Stimulated activated CD4-positive, alpha-beta T cell treated with anti-CD3 and anti-CD28 coated beads, Interleukin-12 subunit alpha, Interleukin-12 subunit beta, amount 100 ng/mL, for 48 hours (primary cell): ENCODE measurements around the gene NLRP10.
A peak's percentile ranks its signal among the peaks of the same experiment; 100 is the strongest.

Experiments used
- DNase-seq, 3 donors: peaks; one replicate each; pipeline ENCODE4 v3.0.0-alpha.2; 2020; ENCODE audit warnings: low read depth in 2 of 3, low spot score in 1 of 3

The NLRP10 gene

GRCh38 chr11:7977232-7977917, 12.1 kb upstream of the NLRP10 start:
- DNase-seq: no peak

DNA sequence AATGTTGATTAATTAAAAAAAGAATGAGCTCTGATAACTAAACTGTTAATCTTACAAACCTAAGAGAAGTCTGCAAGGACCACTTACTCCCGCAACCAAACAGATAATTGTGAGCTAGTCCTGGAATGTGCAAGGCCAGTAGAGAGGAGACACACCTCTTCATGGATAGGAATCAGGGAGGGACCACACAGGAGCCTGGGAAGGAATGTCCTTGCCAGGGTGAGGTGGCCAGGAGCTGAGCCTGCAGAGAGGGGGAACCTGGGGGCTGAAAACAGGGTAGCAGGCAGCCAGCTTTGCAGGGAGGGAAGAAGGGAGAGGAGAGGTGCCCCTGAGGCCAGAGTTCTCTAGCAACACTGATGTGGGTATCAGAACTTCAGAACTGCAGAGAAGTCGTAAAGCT, 9.4 kb upstream of the NLRP10 start:
- no peak for DNase-seq

- no peak for DNase-seq
Observed at GRCh38 chr11:7973011-7973410, 7.8 kb upstream of the NLRP10 start.

DNA sequence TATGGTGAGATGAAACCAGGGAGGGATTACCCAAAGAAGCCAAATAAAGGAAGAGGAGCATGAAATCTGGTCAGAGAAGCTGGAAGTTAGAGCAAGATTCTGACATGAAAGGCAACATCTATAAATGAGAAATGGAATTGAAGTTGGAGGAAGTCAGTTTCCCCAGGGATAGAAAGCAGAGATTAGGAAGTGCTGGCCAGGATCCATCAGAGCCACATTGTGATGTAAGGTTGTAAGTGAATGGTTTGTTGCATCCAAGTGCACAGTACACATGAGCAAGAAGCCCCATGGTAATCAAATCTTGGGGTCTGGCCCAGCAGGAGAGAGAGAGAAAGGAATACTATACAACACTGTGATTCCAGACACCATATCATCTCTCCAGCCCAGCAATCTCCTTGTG, 6.6 kb upstream of the NLRP10 start:
- DNase-seq: no peak

GRCh38 chr11:7969756-7970646, 4.8 kb upstream of the NLRP10 start:
- no peak for DNase-seq

DNA sequence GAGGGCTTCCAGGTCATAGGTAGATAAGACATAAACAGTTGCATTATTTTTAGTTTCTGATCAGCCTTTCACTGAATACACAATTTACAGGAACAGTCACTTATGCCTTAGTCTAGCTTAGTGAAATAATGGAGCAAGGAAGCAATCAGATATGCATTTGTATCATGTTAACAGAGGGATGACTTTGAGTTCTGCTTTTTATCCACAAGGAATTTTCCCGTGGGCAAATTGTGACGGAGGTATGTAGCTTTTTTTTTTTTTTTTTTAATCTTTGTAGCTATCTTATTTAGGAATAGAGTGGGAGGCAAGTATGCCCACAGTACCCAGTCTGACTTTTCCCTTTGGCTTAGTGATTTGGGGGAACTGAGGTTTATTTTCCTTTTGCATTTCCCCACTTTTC, 3.4 kb upstream of the NLRP10 start:
- DNase-seq: no peak

DNA sequence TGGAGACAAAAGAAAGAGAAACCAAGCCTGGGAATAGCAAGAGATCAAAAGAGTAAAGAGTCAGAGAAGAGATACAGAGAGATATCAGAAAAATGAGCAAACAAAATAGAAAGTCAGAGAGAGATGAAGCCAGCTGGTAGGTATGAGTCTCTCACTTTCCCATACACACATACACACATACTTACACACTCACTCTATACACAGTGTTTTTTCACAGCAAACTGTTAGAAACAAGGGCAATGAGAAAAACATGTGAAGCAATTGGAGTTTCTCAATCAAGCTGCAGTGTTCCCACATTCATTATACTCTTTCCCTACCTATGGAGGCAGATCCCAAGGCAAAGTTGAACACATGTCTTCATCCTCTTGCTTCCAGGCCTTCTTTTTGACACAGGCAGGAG, 2.6 kb upstream of the NLRP10 start:
- DNase-seq: no peak

DNA sequence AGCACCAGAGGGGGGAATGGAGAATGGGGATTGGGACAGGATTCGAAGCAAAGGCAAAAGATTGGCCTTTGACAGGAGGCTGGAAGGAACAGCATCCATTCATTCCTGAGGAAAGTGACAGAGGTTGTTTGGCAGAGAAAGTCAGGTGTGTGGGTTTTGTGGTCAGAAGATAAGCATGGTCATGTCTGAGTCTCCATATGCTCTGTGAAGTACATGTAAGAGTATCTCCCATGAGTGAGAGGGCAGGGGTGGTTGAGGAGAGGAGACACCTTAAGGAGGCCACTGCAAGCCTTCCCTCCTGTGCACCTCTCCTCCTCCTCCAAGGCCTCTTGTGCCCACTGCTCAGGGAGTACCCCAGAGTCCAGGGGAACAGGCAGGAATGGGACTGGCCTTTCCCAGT, 1.9 kb upstream of the NLRP10 start:
- no peak for DNase-seq

DNA sequence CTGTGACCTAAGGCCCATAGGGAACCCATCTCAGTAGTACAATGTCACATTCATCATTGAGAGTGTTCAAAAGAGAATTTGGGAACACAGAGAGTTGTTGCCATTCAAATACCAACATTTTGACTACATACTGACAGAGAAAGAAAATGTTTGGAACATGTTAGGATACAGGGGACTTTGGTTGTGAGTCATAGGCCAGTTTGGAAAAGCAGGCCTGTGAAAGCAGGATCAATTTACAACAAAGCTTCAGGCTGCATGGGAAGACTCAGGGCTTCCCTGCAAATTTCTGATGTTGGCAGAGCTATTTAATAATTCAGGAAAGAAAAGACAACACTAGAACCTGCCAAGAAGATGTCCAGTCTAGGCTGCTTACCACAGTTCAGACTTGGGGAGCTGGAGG, 374 bp downstream of the NLRP10 start:
- DNase-seq: no peak

DNA sequence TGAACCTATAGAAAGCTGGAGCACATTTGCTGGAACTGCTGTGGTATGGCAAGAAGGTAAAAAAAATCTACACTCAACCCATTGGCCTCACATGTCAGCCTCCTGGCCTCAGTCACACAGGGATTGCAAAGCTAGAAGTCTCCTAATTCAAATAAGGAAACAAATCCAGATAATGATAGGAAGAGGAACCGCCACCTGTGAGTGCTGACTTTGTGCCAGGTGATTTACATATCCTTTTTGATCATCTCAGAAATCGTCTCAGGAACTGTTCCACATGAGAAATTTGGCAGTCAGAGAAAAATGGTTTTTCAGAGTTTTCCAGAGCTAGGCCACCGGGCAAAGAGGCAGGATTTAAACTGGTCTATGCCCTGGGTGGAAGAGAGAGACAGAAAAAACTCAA, 986 bp downstream of the NLRP10 start:
- DNase-seq: no peak

- DNase-seq: no peak
Observed at GRCh38 chr11:7955191-7955590, 10.1 kb downstream of the NLRP10 start.

- DNase-seq: no peak
Observed at GRCh38 chr11:7949934-7950333, 15.3 kb downstream of the NLRP10 start.

GRCh38 chr11:7944123-7944522, 21.1 kb downstream of the NLRP10 start:
- no peak for DNase-seq

DNA sequence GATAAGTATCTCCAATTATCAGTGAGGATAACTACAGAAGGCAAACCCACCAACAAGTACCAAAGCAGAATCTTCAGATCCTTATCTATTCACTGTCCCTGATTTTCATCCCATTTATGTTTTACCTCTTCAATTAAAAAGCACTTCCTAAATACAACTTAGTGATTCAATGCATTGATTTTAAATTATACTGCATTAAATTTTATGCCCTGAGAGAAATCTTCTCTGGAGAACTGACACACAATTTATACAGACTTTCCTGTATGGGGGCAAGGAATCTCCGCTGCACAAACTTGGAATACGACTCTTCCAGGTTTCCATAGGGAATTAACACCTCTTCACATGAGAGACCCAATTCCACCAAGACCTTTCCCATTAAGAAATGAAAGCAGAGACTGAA, 23.6 kb downstream of the NLRP10 start, which contains the start of gene OR10A3:
Gene OR10A3, minus strand, starts transcription at position 101 of the 400 bp plus-strand sequence. CDS start 2,188 bp downstream, outside the sequence.
- DNase-seq: no peak

DNA sequence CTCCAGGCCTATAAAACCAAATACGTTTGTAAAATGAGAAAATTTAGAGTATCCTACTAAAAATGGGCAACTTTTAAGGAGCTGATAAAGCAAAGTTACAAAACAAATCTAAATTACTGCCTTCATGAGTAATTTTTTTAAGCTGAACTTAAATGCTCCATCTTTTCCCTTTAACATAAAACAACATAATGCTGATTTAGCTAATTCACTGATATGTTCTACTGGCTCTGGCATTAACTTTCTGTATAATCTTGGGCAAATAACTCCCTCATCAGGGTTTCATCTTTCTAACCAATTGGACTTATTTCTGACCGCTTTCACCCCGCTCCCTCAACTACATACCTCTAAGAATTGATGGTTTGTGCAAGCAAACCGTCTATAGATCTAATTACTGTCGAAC, 24.1 kb downstream of the NLRP10 start:
- DNase-seq: no peak

DNA sequence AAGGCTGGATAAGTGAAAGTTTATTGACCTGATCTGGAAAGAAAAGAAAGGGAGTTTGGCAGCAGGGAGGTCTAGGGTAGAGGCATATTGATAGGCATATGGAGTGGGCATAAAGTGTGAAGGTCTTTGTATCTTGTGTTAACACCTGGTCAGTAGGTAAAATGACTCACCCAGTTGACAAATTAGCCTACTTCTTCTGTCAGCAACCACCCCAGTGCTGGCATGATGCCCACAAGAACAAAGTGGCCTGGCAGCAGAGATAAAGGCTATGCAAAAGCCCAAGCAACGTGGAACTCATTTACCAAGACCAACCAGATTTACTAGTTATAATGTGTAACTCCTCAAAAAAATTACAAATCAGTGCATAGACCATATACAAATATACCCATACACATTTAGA, 28.6 kb downstream of the NLRP10 start:
- DNase-seq: no peak

GRCh38 chr11:7931168-7931567, 34.1 kb downstream of the NLRP10 start, which contains the start of gene OR10A6:
TSS of gene OR10A6 (minus strand) at chr11:7931268. CDS start at chr11:7928662, 2,606 bp downstream.
- DNase-seq: no peak

GRCh38 chr11:7927635-7928034, 37.6 kb downstream of the NLRP10 start:
- peak in 1 of 3 donors; percentile 1 for DNase-seq

GRCh38 chr11:7924536-7924935, 40.7 kb downstream of the NLRP10 start:
- DNase-seq: no peak

- DNase-seq: no peak
Observed at GRCh38 chr11:7918141-7918540, 47.1 kb downstream of the NLRP10 start.
